ENCODE data around the gene STAT3. TPM values are rescaled to one million over a fixed set of nuclear protein-coding genes. Genes with fewer than 3 reads are reported as not detected.

STAT3 gene
- polyA plus RNA-seq, 1 of the 3 experiments (the other 2 are of a cell fraction) = 35.7 TPM

- ChIA-PET POLR2A (no interaction called here), CTCF (interaction anchor here (1.3 to 26.0 kb wide), 4 partner anchors 11 to 115 kb away, joined by 4 to 683 read pairs (median 4); partner anchors contain the start of gene CAVIN1)
- H3F3A ChIP-seq (replicated peaks; ENCODE audit: insufficient read depth) = peaks cover 40% of the 10 kb centered on the region
- H3K36me3 ChIP-seq (replicated peaks in 1 of 2; ENCODE audit: control insufficient read depth in 1 of 2, insufficient read depth in 2 of 2, low read length in 1 of 2) = peaks cover 0 to 32% of the 10 kb centered on the region in 2 experiments
- peaks cover 100% of the 10 kb centered on the region for H4K20me1 ChIP-seq (ENCODE audit: insufficient read depth)
- H2AFZ ChIP-seq (ENCODE audit: low read depth) = no peak overlapping the region
- peaks cover 12 to 34% of the 10 kb centered on the region in 2 experiments; a peak in 3 of 4 replicates for H3K4me1 ChIP-seq (ENCODE audit: control insufficient read depth in 1 of 2, insufficient read depth in 2 of 2, low read depth in 1 of 2, low read length in 1 of 2)
- peak overlapping the region; percentile 8; the same call in 1 of the 2 replicates for H3K4me2 ChIP-seq
- TF ChIP-seq FOSL2 (IDR thresholded peaks at IDR 0.05; ENCODE audit: borderline replicate concordance, low read depth) (no peak), YY1 (IDR thresholded peaks at IDR 0.05; ENCODE audit: low read depth) (no peak), SMC3 (IDR thresholded peaks at IDR 0.05; ENCODE audit: low read depth, low read length) (no peak), USF2 (IDR thresholded peaks at IDR 0.05; ENCODE audit: borderline replicate concordance, low read depth, low read length) (no peak)
- no peak overlapping the region for H3K4me3 ChIP-seq (ENCODE audit: low read depth in 2 of 2, low read length in 1 of 2)
- H3K27me3 ChIP-seq (ENCODE audit: insufficient read depth) = no peaks in the 10 kb centered on the region
- no peak overlapping the region for H3K9ac ChIP-seq
- H3K9me2 ChIP-seq = no peaks in the 10 kb centered on the region
- DNase-seq = no peak
- H3K9me3 ChIP-seq = no peaks in the 10 kb centered on the region
- H3K79me2 ChIP-seq (ENCODE audit: insufficient read depth) = peaks cover 100% of the 10 kb centered on the region
- 88% methylated on average over 3 of the region's 11 CpGs for WGBS (ENCODE audit: low lambda C conversion rate)
- peak overlapping the region in 1 of 2 experiments; percentile 61; a peak in 1 of 4 replicates for H3K27ac ChIP-seq (ENCODE audit: low read depth in 2 of 2, low read length in 1 of 2)
Observed at GRCh38 chr17:42411905-42412679, 23.9 kb upstream of the STAT3 start.

GRCh38 chr17:42411361-42411760 is 23.1 kb upstream of the STAT3 start:
- H3K4me2 ChIP-seq = peak overlapping the region; percentile 8; the same call in 1 of the 2 replicates
- WGBS (ENCODE audit: low lambda C conversion rate) = 82% methylated on average over 4 of the region's 4 CpGs
- peaks cover 47% of the 10 kb centered on the region for H3F3A ChIP-seq (replicated peaks; ENCODE audit: insufficient read depth)
- ChIA-PET POLR2A (no interaction called here), CTCF (interaction anchor here (1.3 to 26.0 kb wide), 4 partner anchors 12 to 116 kb away, joined by 4 to 683 read pairs (median 6); partner anchors contain the start of gene CAVIN1)
- TF ChIP-seq POLR2AphosphoS5 (IDR thresholded peaks at IDR 0.05; ENCODE audit: low read depth, low read length) (no peak), RCOR1 (IDR thresholded peaks at IDR 0.05; ENCODE audit: low read length) (no peak), CTCF (IDR thresholded peaks at IDR 0.05) (no peak), EZH2phosphoT487 (IDR thresholded peaks at IDR 0.05; ENCODE audit: borderline replicate concordance, low read depth) (no peak)
- no peak for DNase-seq
- H3K4me1 ChIP-seq (ENCODE audit: control insufficient read depth in 1 of 2, insufficient read depth in 2 of 2, low read depth in 1 of 2, low read length in 1 of 2) = peaks cover 18 to 41% of the 10 kb centered on the region in 2 experiments; a peak in 3 of 4 replicates
- H3K9me3 ChIP-seq = no peaks in the 10 kb centered on the region
- H4K20me1 ChIP-seq (ENCODE audit: insufficient read depth) = peaks cover 100% of the 10 kb centered on the region
- H3K27me3 ChIP-seq (ENCODE audit: insufficient read depth) = no peaks in the 10 kb centered on the region
- H3K27ac ChIP-seq (ENCODE audit: low read depth in 2 of 2, low read length in 1 of 2) = peak overlapping the region in 1 of 2 experiments; percentile 61; a peak in 1 of 4 replicates
- no peaks in the 10 kb centered on the region for H3K9me2 ChIP-seq
- H3K9ac ChIP-seq = no peak overlapping the region
- H3K79me2 ChIP-seq (ENCODE audit: insufficient read depth) = peaks cover 100% of the 10 kb centered on the region
- H3K4me3 ChIP-seq (ENCODE audit: low read depth in 2 of 2, low read length in 1 of 2) = no peak overlapping the region
- peaks cover 0 to 34% of the 10 kb centered on the region in 2 experiments for H3K36me3 ChIP-seq (replicated peaks in 1 of 2; ENCODE audit: control insufficient read depth in 1 of 2, insufficient read depth in 2 of 2, low read length in 1 of 2)
- no peak overlapping the region for H2AFZ ChIP-seq (ENCODE audit: low read depth)
